GM12801 (cell line): ENCODE measurements around the gene COL13A1.

Experiments used
- CTCF ChIP-seq: IDR thresholded peaks from one replicate; pipeline ENCODE4 v1.5.1; 2011; ENCODE audit warnings: control low read depth; ENCODE audit not compliant: insufficient read length; ENCODE audit errors: extremely low read depth

The COL13A1 gene

GRCh38 chr10:69973678-69974077, 172.0 kb downstream of the COL13A1 start:
- TF ChIP-seq CTCF = no peak

GRCh38 chr10:69974551-69975155, 172.9 kb downstream of the COL13A1 start:
- TF ChIP-seq CTCF = no peak

- no peak for TF ChIP-seq CTCF
These were observed 175.3 kb downstream of the COL13A1 start for GRCh38 chr10:69976795-69977546.

GRCh38 chr10:69979174-69979573, 177.5 kb downstream of the COL13A1 start:
- no peak for TF ChIP-seq CTCF

- TF ChIP-seq CTCF = no peak
These were observed 179.0 kb downstream of the COL13A1 start for GRCh38 chr10:69980672-69981071.

- no peak for TF ChIP-seq CTCF
These were observed 186.4 kb downstream of the COL13A1 start for GRCh38 chr10:69988094-69988493.

- no peak for TF ChIP-seq CTCF
These were observed 189.4 kb downstream of the COL13A1 start for GRCh38 chr10:69991151-69991550.
